Neural crest cell (in vitro differentiated cells): ENCODE results near the gene PDCD2L. TPM values are rescaled to one million over a fixed set of nuclear protein-coding genes. Genes with fewer than 3 reads are reported as not detected.

Experiments
- DNase-seq: peaks from one replicate; pipeline ENCODE4 v3.0.0; 2021; ENCODE audit warnings: low read depth, mixed read lengths, low spot score
- H3K27ac Mint-ChIP-seq: one replicate; pipeline ENCODE4 v1.8.0; 2021; ENCODE audit warnings: mild to moderate bottlenecking, mixed read lengths; ENCODE audit not compliant: unreplicated experiment
- H3K27me3 Mint-ChIP-seq: 2 replicates; pipeline ENCODE4 v1.8.0; 2021; ENCODE audit warnings: low read depth, mild to moderate bottlenecking, mixed read lengths
- H3K36me3 Mint-ChIP-seq: 2 replicates; pipeline ENCODE4 v1.8.0; 2021; ENCODE audit warnings: low read depth, mild to moderate bottlenecking, mixed read lengths
- H3K4me1 Mint-ChIP-seq: 2 replicates; pipeline ENCODE4 v1.8.0; 2021; ENCODE audit warnings: mixed read lengths
- H3K4me3 Mint-ChIP-seq: one replicate; pipeline ENCODE4 v1.8.0; 2021; ENCODE audit warnings: mild to moderate bottlenecking, mixed read lengths
- H3K9me3 Mint-ChIP-seq: 2 replicates; pipeline ENCODE4 v1.8.0; 2021; ENCODE audit warnings: mixed read lengths
- CTCF ChIP-seq: fragments of 200-600 bp; sonication (generic); conservative IDR thresholded peaks from 2 replicates; pipeline ENCODE4 v1.5.0; 2021; ENCODE audit warnings: antibody characterized with exemption, mild to moderate bottlenecking
- total RNA-seq: library from RNA; stranded (reverse); gene quantifications from 2 replicates; pipeline ENCODE4 v1.2.1, GENCODE V29; 2021

Gene PDCD2L
- total RNA-seq, 1 donor from 2014 or later: 12.9 TPM

- H3K4me1 Mint-ChIP-seq: peaks cover 39% of the 10 kb centered on the region
- H3K27me3 Mint-ChIP-seq: no peaks in the 10 kb centered on the region
- H3K36me3 Mint-ChIP-seq: peaks cover 8% of the 10 kb centered on the region
- peak overlapping the region; percentile 99 for H3K4me3 Mint-ChIP-seq
- DNase-seq: no peak
- no peak for TF ChIP-seq CTCF
- no peak overlapping the region for H3K27ac Mint-ChIP-seq
- no peaks in the 10 kb centered on the region for H3K9me3 Mint-ChIP-seq
These were observed 25.4 kb downstream of the PDCD2L start for GRCh38 chr19:34429553-34429952.

GRCh38 chr19:34430738-34431625 is 26.8 kb downstream of the PDCD2L start:
- H3K9me3 Mint-ChIP-seq: no peaks in the 10 kb centered on the region
- H3K4me3 Mint-ChIP-seq: peak overlapping the region; percentile 99
- H3K27ac Mint-ChIP-seq: peak overlapping the region; percentile 44
- H3K36me3 Mint-ChIP-seq: peaks cover 8% of the 10 kb centered on the region
- H3K27me3 Mint-ChIP-seq: no peaks in the 10 kb centered on the region
- no peak for DNase-seq
- TF ChIP-seq CTCF: peak; percentile 71
- peaks cover 39% of the 10 kb centered on the region for H3K4me1 Mint-ChIP-seq

GRCh38 chr19:34431681-34432402 is 27.6 kb downstream of the PDCD2L start:
- no peaks in the 10 kb centered on the region for H3K9me3 Mint-ChIP-seq
- H3K36me3 Mint-ChIP-seq: peaks cover 8% of the 10 kb centered on the region
- peaks cover 39% of the 10 kb centered on the region for H3K4me1 Mint-ChIP-seq
- H3K4me3 Mint-ChIP-seq: peak overlapping the region; percentile 8
- no peak overlapping the region for H3K27ac Mint-ChIP-seq
- no peak for DNase-seq
- H3K27me3 Mint-ChIP-seq: no peaks in the 10 kb centered on the region
- no peak for TF ChIP-seq CTCF

- no peak for TF ChIP-seq CTCF
- no peak overlapping the region for H3K27ac Mint-ChIP-seq
- peaks cover 8% of the 10 kb centered on the region for H3K36me3 Mint-ChIP-seq
- DNase-seq: no peak
- peak overlapping the region; percentile 8 for H3K4me3 Mint-ChIP-seq
- no peaks in the 10 kb centered on the region for H3K9me3 Mint-ChIP-seq
- no peaks in the 10 kb centered on the region for H3K27me3 Mint-ChIP-seq
- peaks cover 38% of the 10 kb centered on the region for H3K4me1 Mint-ChIP-seq
These were observed 28.6 kb downstream of the PDCD2L start for GRCh38 chr19:34432797-34433196.

- no peak for TF ChIP-seq CTCF
- no peak overlapping the region for H3K4me3 Mint-ChIP-seq
- H3K27me3 Mint-ChIP-seq: no peaks in the 10 kb centered on the region
- H3K9me3 Mint-ChIP-seq: no peaks in the 10 kb centered on the region
- peaks cover 9% of the 10 kb centered on the region for H3K4me1 Mint-ChIP-seq
- H3K27ac Mint-ChIP-seq: no peak overlapping the region
- peaks cover 12% of the 10 kb centered on the region for H3K36me3 Mint-ChIP-seq
- no peak for DNase-seq
These were observed 32.5 kb downstream of the PDCD2L start for GRCh38 chr19:34436716-34437115.
